ENCODE results near the gene HAND2.

HAND2 gene

GRCh38 chr4:173535957-173536356, 5.9 kb upstream of the HAND2 start:
- DNase-seq = no peak

- DNase-seq = no peak
Measured at GRCh38 chr4:173535165-173535902, 5.3 kb upstream of the HAND2 start.

- DNase-seq = no peak
Measured at GRCh38 chr4:173534434-173534833, 4.4 kb upstream of the HAND2 start.

GRCh38 chr4:173532725-173533511, 2.9 kb upstream of the HAND2 start:
- DNase-seq = no peak

GRCh38 chr4:173531086-173531965, 1.3 kb upstream of the HAND2 start:
- DNase-seq = no peak

GRCh38 chr4:173530326-173531085, 477 bp upstream of the HAND2 start:
- DNase-seq = no peak

GRCh38 chr4:173528378-173529321, 1.4 kb downstream of the HAND2 start:
- no peak for DNase-seq

GRCh38 chr4:173527103-173527891, 2.7 kb downstream of the HAND2 start:
- no peak for DNase-seq

GRCh38 chr4:173526724-173527102, 3.3 kb downstream of the HAND2 start:
- DNase-seq = no peak

GRCh38 chr4:173526027-173526482, 4.0 kb downstream of the HAND2 start:
- DNase-seq = no peak

GRCh38 chr4:173525118-173526011, 4.7 kb downstream of the HAND2 start:
- DNase-seq = no peak

GRCh38 chr4:173524218-173525117, 5.6 kb downstream of the HAND2 start:
- no peak for DNase-seq

GRCh38 chr4:173522951-173523395, 7.1 kb downstream of the HAND2 start:
- no peak for DNase-seq

- DNase-seq = no peak
Measured at GRCh38 chr4:173522160-173522950, 7.7 kb downstream of the HAND2 start.

GRCh38 chr4:173521467-173522159, 8.4 kb downstream of the HAND2 start:
- DNase-seq = no peak

- no peak for DNase-seq
Measured at GRCh38 chr4:173520921-173521466, 9.0 kb downstream of the HAND2 start.

Data from activated effector memory CD4-positive, alpha-beta T cell treated with anti-CD3 and anti-CD28 coated beads, Interleukin-2, amount 50 U/mL, for 16 hours (primary cell).